Stimulated activated CD4-positive, alpha-beta T cell treated with anti-CD3 and anti-CD28 coated beads, Interleukin-12 subunit alpha, Interleukin-12 subunit beta, amount 100 ng/mL, for 4 hours (primary cell): ENCODE measurements around the gene AAMP.
"Not testable (repeated sequence)": the region's sequence is repeated elsewhere in the genome, so short reads cannot be mapped to it uniquely, and the experiment has no call there.

ENCODE experiments used
- DNase-seq: peaks from one replicate; pipeline ENCODE4 v3.0.0-alpha.2; 2020

The AAMP gene

GRCh38 chr2:218273908-218274249 lies 3.9 kb upstream of the AAMP start:
- no peak for DNase-seq

DNA sequence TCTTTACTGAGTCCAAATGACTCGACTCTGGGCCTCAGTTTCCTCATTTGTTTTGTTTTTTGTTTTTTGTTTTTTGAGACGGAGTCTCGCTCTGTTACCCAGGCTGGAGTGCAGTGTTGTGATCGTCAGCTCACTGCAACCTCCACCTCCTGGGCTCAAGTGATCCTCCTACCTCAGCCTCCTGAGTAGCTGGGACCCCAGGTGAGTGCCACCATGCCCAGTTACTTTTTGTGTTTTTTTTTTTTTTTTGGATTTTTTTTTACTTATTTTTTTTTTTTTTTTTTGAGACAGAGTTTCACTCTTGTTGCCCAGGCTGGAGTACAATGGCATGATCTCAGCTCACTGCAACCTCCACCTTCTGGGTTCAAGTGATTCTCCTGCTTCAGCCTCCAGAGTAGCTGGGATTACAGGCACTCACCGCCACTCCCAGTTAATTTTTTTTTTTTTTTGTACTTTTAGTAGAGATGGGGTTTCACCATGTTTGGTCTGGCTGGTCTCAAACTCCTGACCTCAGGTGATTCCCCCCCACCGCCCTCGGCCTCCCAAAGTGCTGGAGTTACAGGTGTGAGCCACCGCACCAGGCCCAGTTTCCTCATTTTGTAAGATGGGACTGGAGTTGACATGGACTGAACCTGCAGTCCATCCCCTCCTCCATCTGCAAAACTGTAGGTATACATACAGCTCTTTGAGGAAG lies 3.4 kb upstream of the AAMP start:
- DNase-seq, result not testable (repeated sequence)

GRCh38 chr2:218272531-218273212 lies 2.7 kb upstream of the AAMP start:
- DNase-seq, result peak; percentile 72

- no peak for DNase-seq
Observed at GRCh38 chr2:218271865-218272530, 2.1 kb upstream of the AAMP start.

GRCh38 chr2:218271487-218271797 lies 1.5 kb upstream of the AAMP start:
- no peak for DNase-seq

DNA sequence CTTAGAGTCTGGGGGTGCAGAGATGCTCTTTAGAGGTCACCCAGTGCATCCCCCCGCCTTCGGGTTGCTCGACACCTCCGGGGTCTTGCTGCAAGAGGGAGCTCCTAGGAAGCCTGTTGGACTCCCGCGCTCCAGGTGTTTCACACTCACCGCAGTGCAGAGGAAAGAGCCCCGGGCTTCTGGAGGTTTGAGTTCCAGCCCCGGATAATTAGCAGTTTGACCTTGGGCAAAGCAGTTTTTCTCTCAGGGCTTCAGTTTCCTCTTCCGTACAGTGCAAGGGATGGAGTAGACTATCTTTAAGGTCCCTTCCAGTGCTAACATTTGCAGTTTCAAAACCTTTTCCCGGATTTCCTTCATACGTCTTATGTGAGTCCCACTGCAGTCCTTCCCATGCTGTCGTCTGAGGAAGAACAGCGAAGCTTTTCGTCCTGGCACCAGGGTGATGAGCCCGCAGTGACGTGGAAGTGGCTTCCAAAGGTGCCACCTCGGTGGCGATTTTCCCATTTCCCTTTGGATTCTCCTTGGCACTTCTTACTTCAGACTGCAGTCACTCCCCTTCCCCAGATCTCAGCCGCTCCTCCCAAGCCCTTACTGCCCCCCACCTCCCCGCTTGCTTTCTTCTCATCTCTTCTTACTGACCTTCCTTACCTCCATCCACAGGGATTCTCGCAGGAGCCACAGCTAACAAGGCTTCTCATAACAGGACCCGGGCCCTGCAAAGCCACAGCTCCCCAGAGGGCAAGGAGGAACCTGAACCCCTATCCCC lies 967 bp upstream of the AAMP start:
- DNase-seq, result no peak

- DNase-seq, result no peak
Observed at GRCh38 chr2:218267259-218267658, 2.7 kb downstream of the AAMP start.

GRCh38 chr2:218266316-218266979 lies 3.5 kb downstream of the AAMP start:
- DNase-seq, result no peak

- DNase-seq, result no peak
Observed at GRCh38 chr2:218265626-218266025, 4.3 kb downstream of the AAMP start.

DNA sequence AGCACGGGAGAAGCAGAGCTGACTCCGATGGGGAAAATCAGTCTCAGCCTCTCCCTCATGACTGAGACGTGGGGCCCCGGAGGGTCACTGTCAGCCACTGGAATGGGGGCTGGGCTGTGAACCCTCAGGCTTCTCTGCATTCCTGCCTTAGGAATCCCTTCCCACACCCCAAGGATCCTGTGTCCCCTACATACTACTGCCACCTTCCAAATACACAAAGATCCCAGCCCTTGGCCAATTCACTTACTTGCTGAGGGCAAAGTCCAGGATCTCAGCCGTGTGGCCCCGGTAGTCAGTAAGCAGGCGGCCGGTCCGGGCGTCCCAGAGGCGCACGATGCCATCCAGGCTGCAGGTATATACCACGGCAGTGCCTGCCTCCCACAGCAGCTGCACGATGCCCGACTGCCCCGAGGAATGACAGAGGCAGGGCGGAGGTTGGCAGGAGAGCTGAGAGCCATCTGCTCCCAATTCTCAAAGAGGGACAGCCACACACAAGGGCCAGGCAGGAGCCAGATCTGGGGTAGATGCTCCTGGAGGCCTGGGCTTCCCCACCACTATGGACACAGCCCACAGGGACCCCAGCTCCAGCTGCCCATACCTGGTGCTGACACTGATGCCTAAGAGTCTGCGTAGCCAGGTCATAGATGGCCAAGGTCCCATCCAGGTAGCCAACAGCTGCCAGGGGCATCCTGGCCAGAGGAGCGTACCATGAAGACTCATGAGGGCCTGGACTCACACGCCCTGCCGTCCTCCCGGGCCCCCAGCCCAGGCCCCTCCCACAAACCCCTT lies 5.0 kb downstream of the AAMP start:
- DNase-seq, result no peak

- no peak for DNase-seq
Observed at GRCh38 chr2:218263817-218264641, 5.9 kb downstream of the AAMP start.

- no peak for DNase-seq
Observed at GRCh38 chr2:218262631-218263586, 7.0 kb downstream of the AAMP start.

DNA sequence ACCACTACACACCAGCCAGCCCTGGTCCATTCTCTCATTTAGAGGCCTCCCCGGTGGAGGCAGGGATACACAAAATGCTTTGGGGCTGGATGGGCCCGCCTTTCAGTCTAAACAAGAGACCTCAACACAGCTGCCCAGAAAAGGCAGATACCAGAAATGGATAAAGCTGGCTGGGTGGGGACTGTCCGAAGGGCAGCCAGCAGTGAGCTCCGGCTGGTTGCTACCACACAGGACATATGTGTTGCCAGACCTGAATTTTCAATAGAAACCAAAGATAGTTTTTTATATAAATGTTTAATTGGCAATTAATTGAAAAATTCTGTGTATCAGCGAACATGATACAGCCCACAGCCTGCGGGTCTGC lies 7.7 kb downstream of the AAMP start:
- no peak for DNase-seq

DNA sequence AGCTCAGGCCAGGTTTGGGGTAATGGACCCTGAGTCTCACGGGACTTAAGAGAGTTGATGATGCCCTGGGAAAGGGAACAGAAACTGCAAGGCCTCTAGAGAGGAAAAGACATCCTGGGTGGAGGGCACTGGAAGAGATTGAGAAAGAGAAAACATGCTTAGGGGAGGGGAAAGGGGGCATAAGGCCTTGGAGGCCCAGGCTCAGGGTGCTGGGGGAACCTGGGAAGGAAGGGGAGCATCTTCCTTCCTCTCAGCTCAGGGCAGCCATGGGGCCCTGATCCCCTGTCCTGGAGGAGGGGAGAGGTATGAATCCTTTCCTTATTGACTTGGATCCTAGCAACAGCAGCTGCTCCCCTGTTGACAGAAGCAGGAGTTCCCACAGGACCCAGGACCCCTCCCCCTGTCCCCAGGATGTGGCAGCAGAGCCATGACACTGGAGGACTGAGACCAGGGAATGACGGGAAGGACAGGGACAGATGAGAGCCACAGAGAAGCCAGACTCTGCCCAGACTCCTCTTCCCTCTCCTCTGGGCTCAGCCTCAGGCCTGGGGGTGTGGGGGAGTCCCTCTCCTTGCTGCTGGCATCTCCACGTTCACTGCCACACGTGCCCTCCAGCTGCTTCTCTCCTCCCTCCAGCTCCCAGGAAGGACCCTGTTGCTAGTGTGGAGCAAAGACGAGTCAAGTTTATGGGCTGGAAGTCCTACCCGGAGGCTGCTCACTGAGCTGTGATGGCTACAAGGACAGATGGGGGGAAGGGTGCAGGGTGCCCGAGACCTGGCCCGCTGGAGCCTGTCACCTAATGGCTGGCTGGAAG lies 8.3 kb downstream of the AAMP start:
- DNase-seq, result no peak

DNA sequence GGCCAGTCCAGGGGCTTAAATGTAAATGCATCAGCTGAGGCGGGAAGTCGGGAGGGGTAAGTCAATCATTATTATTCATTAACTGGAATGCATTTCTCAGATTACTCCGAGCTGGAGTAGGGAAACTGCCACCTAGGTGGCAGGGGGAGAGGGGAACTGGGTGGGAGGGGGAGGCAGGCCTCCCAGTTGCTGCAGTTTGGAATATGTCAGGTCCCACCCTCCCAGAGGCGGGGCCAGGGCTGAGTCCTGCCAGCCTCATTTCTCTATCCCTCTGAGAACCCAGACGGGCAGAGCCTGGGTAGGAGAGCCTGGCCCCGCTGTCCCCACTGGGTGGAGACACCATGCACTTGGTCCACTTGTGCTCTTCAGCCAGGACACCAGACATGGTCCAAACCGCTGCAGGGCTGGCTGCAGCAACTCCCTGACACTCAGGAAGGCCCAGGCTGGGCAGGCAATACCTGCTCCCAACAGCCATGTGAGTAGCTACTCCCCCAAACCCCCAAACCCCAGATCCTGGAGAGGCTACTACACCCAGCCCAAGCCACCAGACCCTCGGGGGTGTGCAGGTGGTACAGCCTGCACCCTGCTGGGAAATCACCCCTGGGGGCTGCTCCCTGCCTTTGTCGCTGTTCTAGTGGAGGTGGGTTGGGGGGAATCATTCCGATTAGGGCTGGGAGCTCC lies 9.1 kb downstream of the AAMP start, which contains the start of gene GPBAR1:
TSS of gene GPBAR1 (plus strand) at position 274 of the 681 bp plus-strand sequence. CDS start 1,710 bp downstream, outside the sequence.
- no peak for DNase-seq

DNA sequence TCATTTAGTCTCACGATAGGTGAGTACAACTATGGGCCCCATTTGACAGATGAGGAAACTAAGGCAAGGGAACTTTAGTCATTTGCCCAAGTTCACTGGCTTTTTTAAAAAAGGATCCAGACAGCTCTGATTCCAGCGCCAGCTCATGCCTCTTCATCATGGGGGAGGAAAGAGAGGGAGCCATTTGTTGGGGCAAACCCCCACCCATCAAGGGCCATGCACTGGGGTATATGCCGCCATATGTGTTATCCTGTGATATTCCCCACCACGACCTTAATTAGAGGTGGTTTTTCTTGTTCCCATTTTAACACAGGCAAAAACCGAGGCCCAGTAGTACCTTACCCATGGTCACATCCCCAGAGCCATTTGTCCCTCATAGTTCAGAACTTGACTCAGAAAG lies 9.8 kb downstream of the AAMP start:
- no peak for DNase-seq

GRCh38 chr2:218259099-218259961 lies 10.6 kb downstream of the AAMP start:
- no peak for DNase-seq
